Osteocyte (in vitro differentiated cells): ENCODE data around the gene ZNF593OS. TPM values are rescaled to one million over a fixed set of nuclear protein-coding genes. Genes with fewer than 3 reads are reported as not detected.

ENCODE experiments used
- DNase-seq: peaks from one replicate; pipeline ENCODE4 v3.0.0; 2021; ENCODE audit warnings: mixed read lengths; ENCODE audit not compliant: unreplicated experiment; ENCODE audit errors: extremely low spot score
- H3K27ac Mint-ChIP-seq: one replicate; pipeline ENCODE4 v1.8.0; 2021; ENCODE audit warnings: mild to moderate bottlenecking, mixed read lengths; ENCODE audit not compliant: unreplicated experiment
- H3K27me3 Mint-ChIP-seq: one replicate; pipeline ENCODE4 v1.8.0; 2021; ENCODE audit warnings: mixed read lengths; ENCODE audit not compliant: unreplicated experiment
- H3K36me3 Mint-ChIP-seq: one replicate; pipeline ENCODE4 v1.8.0; 2021; ENCODE audit warnings: mixed read lengths; ENCODE audit not compliant: unreplicated experiment
- H3K4me1 Mint-ChIP-seq: one replicate; pipeline ENCODE4 v1.8.0; 2021; ENCODE audit warnings: mixed read lengths; ENCODE audit not compliant: unreplicated experiment
- H3K4me3 Mint-ChIP-seq: one replicate; pipeline ENCODE4 v1.8.0; 2021; ENCODE audit warnings: mild to moderate bottlenecking, moderate library complexity, mixed read lengths; ENCODE audit not compliant: unreplicated experiment
- H3K9me3 Mint-ChIP-seq: one replicate; pipeline ENCODE4 v1.8.0; 2021; ENCODE audit warnings: mixed read lengths; ENCODE audit not compliant: unreplicated experiment
- CTCF ChIP-seq: fragments of 200-600 bp; sonication (generic); IDR thresholded peaks from 2 replicates; pipeline ENCODE4 v1.5.0; 2021; ENCODE audit warnings: antibody characterized with exemption, mild to moderate bottlenecking, moderate library complexity
- total RNA-seq: library from RNA; stranded (reverse); gene quantifications from 2 replicates; pipeline ENCODE4 v1.2.1, GENCODE V29; 2021

Gene ZNF593OS
- total RNA-seq, 1 donor from 2014 or later = not detected

GRCh38 chr1:26190373-26190987 is 18.8 kb upstream of the ZNF593OS start, which contains the start of gene CATSPER4:
Gene CATSPER4, plus strand, starts transcription at chr1:26190602. Its CDS starts 26 bp downstream, at chr1:26190628.
- Mint-ChIP-seq H3K4me3 (no peak within 1 kb of the TSS), H3K27me3 (peaks cover 19% of the 10 kb centered on the region), H3K36me3 (no peaks in the 10 kb centered on the region), H3K27ac (no peak within 1 kb of the TSS), H3K4me1 (no peaks in the 10 kb centered on the region), H3K9me3 (no peaks in the 10 kb centered on the region)
- peak; percentile 11 for TF ChIP-seq CTCF
- no peak for DNase-seq

GRCh38 chr1:26189751-26190275 is 18.2 kb upstream of the ZNF593OS start:
- Mint-ChIP-seq H3K4me3 (no peak overlapping the region), H3K9me3 (no peaks in the 10 kb centered on the region), H3K36me3 (no peaks in the 10 kb centered on the region), H3K4me1 (no peaks in the 10 kb centered on the region), H3K27me3 (peaks cover 17% of the 10 kb centered on the region), H3K27ac (no peak overlapping the region)
- no peak for DNase-seq
- TF ChIP-seq CTCF = no peak

GRCh38 chr1:26189331-26189730 is 17.7 kb upstream of the ZNF593OS start:
- no peak for DNase-seq
- no peaks in the 10 kb centered on the region for H3K4me1 Mint-ChIP-seq
- H3K36me3 Mint-ChIP-seq = no peaks in the 10 kb centered on the region
- H3K27ac Mint-ChIP-seq = no peak overlapping the region
- H3K4me3 Mint-ChIP-seq = no peak overlapping the region
- peaks cover 12% of the 10 kb centered on the region for H3K27me3 Mint-ChIP-seq
- TF ChIP-seq CTCF = no peak
- no peaks in the 10 kb centered on the region for H3K9me3 Mint-ChIP-seq

- Mint-ChIP-seq H3K4me1 (no peaks in the 10 kb centered on the region), H3K9me3 (no peaks in the 10 kb centered on the region), H3K4me3 (no peak overlapping the region), H3K27ac (no peak overlapping the region), H3K27me3 (peaks cover 4% of the 10 kb centered on the region), H3K36me3 (no peaks in the 10 kb centered on the region)
- no peak for TF ChIP-seq CTCF
- no peak for DNase-seq
Observed at GRCh38 chr1:26188477-26188876, 16.8 kb upstream of the ZNF593OS start.

GRCh38 chr1:26187882-26188281 is 16.2 kb upstream of the ZNF593OS start:
- Mint-ChIP-seq H3K36me3 (no peaks in the 10 kb centered on the region), H3K27ac (no peak overlapping the region), H3K9me3 (no peaks in the 10 kb centered on the region), H3K4me1 (no peaks in the 10 kb centered on the region), H3K27me3 (peaks cover 2% of the 10 kb centered on the region), H3K4me3 (no peak overlapping the region)
- no peak for DNase-seq
- TF ChIP-seq CTCF = no peak
